H1 (cell line): Measurements from ENCODE around the gene C2CD3. TPM values are rescaled to one million over a fixed set of nuclear protein-coding genes. Genes with fewer than 3 reads are reported as not detected.

Experiments
- CTCF ChIA-PET: fragments of 300-600 bp; sonication (Branson Sonifier 250); formaldehyde crosslinking; loops from one replicate; lab custom pipeline; 2021; ENCODE audit not compliant: partially characterized antibody; lab: Charles Lee
- POLR2A ChIA-PET: fragments of 300-600 bp; sonication (Branson Sonifier 250); formaldehyde crosslinking; loops from one replicate; lab custom pipeline; 2021; ENCODE audit warnings: inconsistent platforms; ENCODE audit not compliant: partially characterized antibody; lab: Charles Lee
- DNase-seq, 2 experiments: peaks; one replicate each; pipeline versions ENCODE4 v3.0.0 to v3.0.0-alpha.2; 2010 to 2022; ENCODE audit warnings: low spot score in 2 of 2, low read depth in 1 of 2, mixed read lengths in 1 of 2
- FAIRE-seq: peaks from 2 replicates; lab custom pipeline; 2011; peaks lifted over from hg19 to GRCh38; lab: Jason Lieb, UNC
- H2AFZ ChIP-seq: 2 replicates; pipeline ENCODE4 v1.8.1; 2012; ENCODE audit warnings: low read length, inconsistent platforms
- H2AK5ac ChIP-seq: 2 replicates; pipeline ENCODE4 v1.6.1; 2013; ENCODE audit warnings: low read depth, low read length
- H2BK120ac ChIP-seq: replicated peaks from 2 replicates; pipeline ENCODE3; 2013; ENCODE audit warnings: low read depth, low read length, inconsistent platforms
- H2BK12ac ChIP-seq: 2 replicates; pipeline ENCODE4 v1.6.1; 2013; ENCODE audit warnings: low read depth, low read length
- H2BK15ac ChIP-seq: 2 replicates; pipeline ENCODE4 v1.6.1; 2013; ENCODE audit warnings: low read length
- H2BK20ac ChIP-seq: 2 replicates; pipeline ENCODE4 v1.6.1; 2013; ENCODE audit warnings: low read length
- H2BK5ac ChIP-seq: 2 replicates; pipeline ENCODE4 v1.6.1; 2013; ENCODE audit warnings: low read depth, low read length
- H3K14ac ChIP-seq: 2 replicates; pipeline ENCODE4 v1.6.1; 2013; ENCODE audit warnings: inconsistent platforms; ENCODE audit not compliant: insufficient read length
- H3K18ac ChIP-seq: 2 replicates; pipeline ENCODE4 v1.6.1; 2013; ENCODE audit warnings: low read length; ENCODE audit errors: extremely low read depth
- H3K23ac ChIP-seq: 2 replicates; pipeline ENCODE4 v1.6.1; 2013; ENCODE audit warnings: inconsistent platforms; ENCODE audit not compliant: insufficient read length
- H3K23me2 ChIP-seq: 2 replicates; pipeline ENCODE4 v1.6.1; 2013; ENCODE audit warnings: low read depth, low read length
- H3K27ac ChIP-seq: 2 replicates; pipeline ENCODE4 v1.6.1; 2011; ENCODE audit warnings: low read depth, low read length, inconsistent platforms
- H3K27me3 ChIP-seq, 4 experiments: replicated peaks in 1 of 4; 1 replicate in 1 of 4; 2 replicates in 3 of 4; pipeline versions ENCODE4 v1.6.1 to v1.8.1; 2011 to 2013; ENCODE audit warnings: low read length in 3 of 4, mild to moderate bottlenecking in 3 of 4, inconsistent platforms in 2 of 4, mixed read lengths in 2 of 4, moderate library complexity in 1 of 4; ENCODE audit not compliant: control insufficient read depth in 3 of 4, insufficient read depth in 3 of 4; ENCODE audit errors: extremely low read depth in 1 of 4
- H3K36me3 ChIP-seq, 4 experiments: 2 replicates each; pipeline versions ENCODE4 v1.6.1 to v1.8.1; 2011 to 2013; ENCODE audit warnings: mild to moderate bottlenecking in 4 of 4, low read length in 3 of 4, moderate library complexity in 2 of 4, control low read depth in 1 of 4, inconsistent platforms in 1 of 4; ENCODE audit not compliant: insufficient read depth in 4 of 4, control insufficient read depth in 2 of 4
- H3K4ac ChIP-seq: replicated peaks from 2 replicates; pipeline ENCODE3; 2013; ENCODE audit warnings: low read length, low read depth, mixed read lengths, inconsistent platforms; ENCODE audit not compliant: insufficient read length
- H3K4me1 ChIP-seq, 4 experiments: replicated peaks in 1 of 4; 1 replicate in 1 of 4; 2 replicates in 3 of 4; pipeline versions ENCODE4 v1.6.1 to v1.8.1; 2011 to 2013; ENCODE audit warnings: low read length in 3 of 4, inconsistent platforms in 2 of 4, mixed read lengths in 1 of 4; ENCODE audit not compliant: insufficient read depth in 4 of 4, control insufficient read depth in 3 of 4
- H3K4me2 ChIP-seq, 2 experiments: 2 replicates each; pipeline versions ENCODE4 v1.6.1 to v1.8.1; 2011 to 2013; ENCODE audit warnings: low read depth in 2 of 2, low read length in 2 of 2, control low read depth in 1 of 2, inconsistent platforms in 1 of 2, mild to moderate bottlenecking in 1 of 2; ENCODE audit not compliant: insufficient read depth in 1 of 2
- H3K4me3 ChIP-seq, 4 experiments: fragments of 200-600, 300-600 bp in 1 of 4; sonication (generic), shearing (Covaris generic), sonication (Bioruptor Twin) in 1 of 4; 2 replicates each; pipeline versions ENCODE4 v1.5.1 to v1.8.1; 2011 to 2016; ENCODE audit warnings: low read length in 4 of 4, low read depth in 3 of 4, control low read depth in 2 of 4, inconsistent platforms in 2 of 4, mild to moderate bottlenecking in 2 of 4, mixed read lengths in 1 of 4, moderate library complexity in 1 of 4; ENCODE audit not compliant: insufficient read depth in 2 of 4; ENCODE audit errors: extremely low read depth in 1 of 4
- H3K56ac ChIP-seq: replicated peaks from 2 replicates; pipeline ENCODE3; 2013; ENCODE audit warnings: low read depth, mild to moderate bottlenecking, mixed read lengths, low read length, inconsistent platforms; ENCODE audit not compliant: insufficient read length
- H3K79me1 ChIP-seq: 2 replicates; pipeline ENCODE4 v1.6.1; 2013; ENCODE audit warnings: low read depth, low read length, control low read depth
- H3K79me2 ChIP-seq, 2 experiments: 2 replicates each; pipeline versions ENCODE4 v1.6.1 to v1.8.1; 2012 to 2013; ENCODE audit warnings: low read length in 2 of 2, mild to moderate bottlenecking in 2 of 2, inconsistent platforms in 1 of 2; ENCODE audit not compliant: insufficient read depth in 2 of 2, control insufficient read depth in 1 of 2
- H3K9ac ChIP-seq, 4 experiments: replicated peaks in 1 of 4; 1 replicate in 1 of 4; 2 replicates in 3 of 4; pipeline versions ENCODE4 v1.6.1 to v1.8.1; 2011 to 2013; ENCODE audit warnings: low read depth in 3 of 4, low read length in 3 of 4, control low read depth in 2 of 4, mild to moderate bottlenecking in 2 of 4, moderate library complexity in 2 of 4, inconsistent platforms in 1 of 4; ENCODE audit errors: extremely low read depth in 1 of 4
- H3K9me3 ChIP-seq, 2 experiments: 2 replicates each; pipeline versions ENCODE4 v1.6.1 to v1.8.1; 2012 to 2013; ENCODE audit warnings: mild to moderate bottlenecking in 2 of 2, moderate library complexity in 2 of 2, control low read depth in 1 of 2, inconsistent platforms in 1 of 2, low read depth in 1 of 2, low read length in 1 of 2, mixed read lengths in 1 of 2; ENCODE audit not compliant: insufficient read depth in 2 of 2
- H4K20me1 ChIP-seq, 2 experiments: replicated peaks in 1 of 2; 2 replicates each; pipeline versions ENCODE3 to v1.8.1; 2011 to 2013; ENCODE audit warnings: inconsistent platforms in 2 of 2, low read length in 2 of 2, mild to moderate bottlenecking in 1 of 2; ENCODE audit not compliant: insufficient read depth in 2 of 2, control insufficient read depth in 1 of 2
- H4K5ac ChIP-seq: 2 replicates; pipeline ENCODE4 v1.6.1; 2013; ENCODE audit warnings: low read length, low read depth, mixed read lengths, inconsistent platforms; ENCODE audit not compliant: insufficient read length
- H4K8ac ChIP-seq: 2 replicates; pipeline ENCODE4 v1.8.0; 2013; ENCODE audit warnings: mild to moderate bottlenecking, moderate library complexity, low read length, inconsistent platforms; ENCODE audit not compliant: insufficient read depth; ENCODE audit errors: extremely low read depth
- H4K91ac ChIP-seq: replicated peaks from 2 replicates; pipeline ENCODE3; 2013; ENCODE audit warnings: low read length, mixed read lengths, inconsistent platforms; ENCODE audit not compliant: insufficient read length
- BACH1 ChIP-seq: IDR thresholded peaks from 2 replicates; pipeline ENCODE4 v1.6.1; 2012; ENCODE audit warnings: low read length, improper control_type of control experiment
- BCL11A ChIP-seq, 2 experiments: IDR thresholded peaks; one replicate each; pipeline ENCODE4 v1.6.1; 2011; ENCODE audit warnings: low read depth in 2 of 2, low read length in 2 of 2, mild to moderate bottlenecking in 2 of 2
- BRCA1 ChIP-seq: IDR thresholded peaks from 2 replicates; pipeline ENCODE4 v1.6.1; 2012; ENCODE audit warnings: low read depth, low read length, improper control_type of control experiment
- CBX8 ChIP-seq: fragments of 300-800, 300-1000 bp; sonication (generic); IDR thresholded peaks from 2 replicates; pipeline ENCODE4 v1.7.1; 2016; ENCODE audit warnings: low read depth, low read length, borderline replicate concordance
- CHD1 ChIP-seq: IDR thresholded peaks from 2 replicates; pipeline ENCODE4 v1.6.1; 2012; ENCODE audit warnings: low read depth, low read length, improper control_type of control experiment
- CHD2 ChIP-seq: IDR thresholded peaks from 2 replicates; pipeline ENCODE4 v1.6.1; 2012; ENCODE audit warnings: low read length, improper control_type of control experiment
- FOSL1 ChIP-seq: IDR thresholded peaks from 2 replicates; pipeline ENCODE4 v1.6.1; 2011; ENCODE audit warnings: mild to moderate bottlenecking, low read depth, low read length, moderate library complexity; ENCODE audit not compliant: insufficient read depth
- NANOG ChIP-seq: IDR thresholded peaks from 2 replicates; pipeline ENCODE4 v1.6.1; 2011; ENCODE audit warnings: low read length, low read depth, mild to moderate bottlenecking, inconsistent platforms; ENCODE audit not compliant: insufficient read depth, poor library complexity, severe bottlenecking
- SIN3A ChIP-seq, 2 experiments: IDR thresholded peaks in 1 of 2; conservative IDR thresholded peaks in 1 of 2; 2 replicates each; pipeline ENCODE4 v1.6.1; 2011 to 2012; ENCODE audit warnings: low read length in 2 of 2, improper control_type of control experiment in 1 of 2, low read depth in 1 of 2, mild to moderate bottlenecking in 1 of 2
- SRF ChIP-seq: IDR thresholded peaks from 2 replicates; pipeline ENCODE4 v1.6.1; 2011; ENCODE audit warnings: mild to moderate bottlenecking, low read depth, low read length, moderate library complexity
- TAF7 ChIP-seq: optimal IDR thresholded peaks from 2 replicates; pipeline ENCODE3; 2011; ENCODE audit warnings: low read depth, mild to moderate bottlenecking, inconsistent platforms, low read length, moderate library complexity, borderline replicate concordance
- WGBS, 2 experiments: shearing (Covaris generic) in 1 of 2; methylation state at CpG; one replicate each; pipeline versions ENCODE4 v1.1.6 to v1.1.7; 2013 to 2015; ENCODE audit warnings: low lambda C conversion rate in 2 of 2, mixed read lengths in 2 of 2, inconsistent platforms in 1 of 2, low coverage in 1 of 2, missing lambda C conversion rate in 1 of 2; ENCODE audit not compliant: insufficient replicate concordance in 2 of 2, insufficient coverage in 1 of 2, insufficient read length in 1 of 2; ENCODE audit errors: extremely low coverage in 1 of 2, missing lambda C conversion rate in 1 of 2; 5-methylcytosine and 5-hydroxymethylcytosine counted together
- polyA plus RNA-seq, 7 experiments: library from polyadenylated mRNA; depleted of rRNA in 3 of 7; stranded (reverse) in 5 of 7; unstranded in 2 of 7; fragments of >200 nt in 5 of 7; fragments of 200-250 nt in 2 of 7; gene quantifications; 1 replicate in 5 of 7; 2 replicates in 1 of 7; 4 replicates in 1 of 7; pipeline versions ENCODE4 v1.2.1 to v1.2.3, GENCODE V29; 2011 to 2013; ENCODE audit warnings: missing spikeins in 2 of 7, mixed read lengths in 2 of 7
- total RNA-seq: library from RNA; stranded (reverse); fragmentation: NEBNext Ultra II Directional; extraction: Animal tissue kit (Norgen Biotek cat#: 25700); gene quantifications from 2 replicates; pipeline ENCODE4 v1.2.1, GENCODE V29; 2021
- TF ChIP-seq, protein P1 (sequence below): IDR thresholded peaks from 2 replicates; pipeline ENCODE4 v1.6.1; 2012; ENCODE audit warnings: inconsistent platforms

The C2CD3 gene
- total and polyA plus RNA-seq, 2 of the 8 experiments (the other 6 are each of a cell fraction or from before 2014, with no cell fraction given): 11.0 to 29.1 TPM

DNA sequence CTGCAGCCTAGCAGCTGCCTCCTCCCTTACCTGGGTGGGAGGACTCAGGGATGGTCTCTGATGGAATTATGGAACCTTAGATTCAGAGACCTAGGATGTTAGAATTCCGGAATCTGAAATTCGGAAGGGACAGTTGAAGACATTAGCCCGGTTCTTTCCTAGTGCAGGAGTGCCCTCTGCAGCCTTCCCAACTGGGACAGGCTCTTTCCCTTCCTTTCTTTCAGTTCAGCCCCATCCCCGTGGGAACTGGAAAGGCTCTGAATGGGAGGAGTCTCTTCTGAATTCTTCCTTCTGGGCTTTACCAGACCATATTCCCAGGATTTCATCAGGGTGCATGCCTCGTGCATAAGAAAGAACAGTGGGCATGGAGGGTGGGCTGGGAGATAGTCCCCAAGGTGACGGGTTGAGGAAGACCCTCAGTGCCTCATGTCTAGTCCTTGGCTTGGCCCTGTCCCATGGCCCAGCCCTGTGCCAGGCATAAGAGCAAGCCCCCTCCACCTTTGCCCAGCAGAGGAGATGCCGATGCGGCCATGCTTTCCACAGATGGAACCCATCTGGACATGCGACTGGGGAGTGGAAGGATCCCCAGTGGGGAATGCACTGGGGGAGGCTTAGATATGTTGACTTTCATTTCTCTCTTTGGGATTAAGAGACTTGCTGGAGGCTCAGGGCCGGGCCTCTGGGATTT is 205.6 kb downstream of the C2CD3 start:
- Histone ChIP-seq H2BK12ac (no peak overlapping the region), H2AK5ac (no peak overlapping the region), H4K5ac (no peak overlapping the region), H3K18ac (no peak overlapping the region), H3K4ac (no peak overlapping the region), H4K91ac (no peak overlapping the region), H3K4me3 (no peak overlapping the region), H4K20me1 (no peaks in the 10 kb centered on the region), H3K23me2 (no peaks in the 10 kb centered on the region; the same call in 1 of the 2 replicates), H4K8ac (no peak overlapping the region), H2BK5ac (no peak overlapping the region), H2BK20ac (no peak overlapping the region), H3K36me3 (no peaks in the 10 kb centered on the region), H2BK15ac (no peak overlapping the region), H3K4me2 (no peak overlapping the region), H3K4me1 (no peaks in the 10 kb centered on the region), H3K23ac (no peak overlapping the region), H3K56ac (no peak overlapping the region), H3K9ac (no peak overlapping the region), H2BK120ac (no peak overlapping the region), H3K79me2 (no peaks in the 10 kb centered on the region), H3K27me3 (no peaks in the 10 kb centered on the region; a peak in 1 of 7 replicates), H2AFZ (no peak overlapping the region), H3K9me3 (no peaks in the 10 kb centered on the region), H3K27ac (no peak overlapping the region), H3K79me1 (no peaks in the 10 kb centered on the region), H3K14ac (no peak overlapping the region)
- POLR2A ChIA-PET: interaction anchor here (1.4 to 2.6 kb wide), 2 partner anchors 14 to 17 kb away, joined by 5 to 11 read pairs; partner anchors contain the start of gene UCP2
- CTCF ChIA-PET: interaction anchor here (0.7 to 3.1 kb wide), 9 partner anchors 9 to 682 kb away, joined by 3 to 22 read pairs (median 4); no protein-coding TSS in a partner anchor
- DNase-seq (no peak), FAIRE-seq (no peak)
- 92% methylated on average over 10 of the region's 10 CpGs; no CpG with 5 or more reads in 1 of the 2 experiments for WGBS, 2 experiments
- TF ChIP-seq CHD2 (no peak), TAF7 (no peak), SRF (no peak), NANOG (no peak), CHD1 (no peak), CBX8 (no peak), SIN3A (conservative IDR thresholded peaks at IDR 0.05 in 1 of 2, IDR thresholded peaks at IDR 0.05 in 1 of 2; ENCODE audit: low read depth in 1 of 2, low read length in 2 of 2) (no peak), BCL11A (IDR thresholded peaks at IDR 0.05; ENCODE audit: low read depth in 2 of 2, low read length in 2 of 2) (no peak), FOSL1 (no peak), BACH1 (no peak), BRCA1 (no peak)
- TF ChIP-seq, protein P1, sequence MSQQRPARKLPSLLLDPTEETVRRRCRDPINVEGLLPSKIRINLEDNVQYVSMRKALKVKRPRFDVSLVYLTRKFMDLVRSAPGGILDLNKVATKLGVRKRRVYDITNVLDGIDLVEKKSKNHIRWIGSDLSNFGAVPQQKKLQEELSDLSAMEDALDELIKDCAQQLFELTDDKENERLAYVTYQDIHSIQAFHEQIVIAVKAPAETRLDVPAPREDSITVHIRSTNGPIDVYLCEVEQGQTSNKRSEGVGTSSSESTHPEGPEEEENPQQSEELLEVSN: no peak
